ENCODE measurements around the gene RAB18. TPM values are rescaled to one million over a fixed set of nuclear protein-coding genes. Genes with fewer than 3 reads are reported as not detected.
"Not testable (repeated sequence)": the region's sequence is repeated elsewhere in the genome, so short reads cannot be mapped to it uniquely, and the experiment has no call there.

RAB18 gene
- total RNA-seq, 2 donors from 2014 or later = 110 to 114 TPM

DNA sequence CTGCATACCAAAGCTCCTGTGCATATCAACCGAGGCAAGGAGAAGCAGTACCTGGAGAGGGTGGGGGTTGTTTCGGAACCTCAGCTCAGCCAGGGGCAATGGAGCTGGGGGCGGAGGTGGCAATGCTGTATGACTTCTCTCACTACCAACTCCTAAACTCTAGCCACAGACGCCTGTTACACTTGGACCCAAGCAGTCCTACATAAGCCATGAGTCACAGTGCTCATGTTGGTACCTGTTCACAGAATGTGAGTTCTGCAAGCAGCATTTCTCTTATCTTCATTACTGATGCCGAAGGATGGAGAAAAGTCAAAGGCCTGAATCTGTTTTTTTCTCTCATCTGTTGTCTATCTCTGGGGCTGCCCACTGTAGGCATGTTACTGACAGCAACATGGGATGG, 3.2 kb upstream of the RAB18 start:
- no peak for ATAC-seq
- DNase-seq = no peak
- intact Hi-C loops (cut with DNase I, micrococcal nuclease) = no loop called here

- ATAC-seq (peak; percentile 12), DNase-seq (no peak)
- intact Hi-C loops (cut with DNase I, micrococcal nuclease) = no loop called here
Observed at GRCh38 chr10:27503498-27504006, 552 bp upstream of the RAB18 start.

DNA sequence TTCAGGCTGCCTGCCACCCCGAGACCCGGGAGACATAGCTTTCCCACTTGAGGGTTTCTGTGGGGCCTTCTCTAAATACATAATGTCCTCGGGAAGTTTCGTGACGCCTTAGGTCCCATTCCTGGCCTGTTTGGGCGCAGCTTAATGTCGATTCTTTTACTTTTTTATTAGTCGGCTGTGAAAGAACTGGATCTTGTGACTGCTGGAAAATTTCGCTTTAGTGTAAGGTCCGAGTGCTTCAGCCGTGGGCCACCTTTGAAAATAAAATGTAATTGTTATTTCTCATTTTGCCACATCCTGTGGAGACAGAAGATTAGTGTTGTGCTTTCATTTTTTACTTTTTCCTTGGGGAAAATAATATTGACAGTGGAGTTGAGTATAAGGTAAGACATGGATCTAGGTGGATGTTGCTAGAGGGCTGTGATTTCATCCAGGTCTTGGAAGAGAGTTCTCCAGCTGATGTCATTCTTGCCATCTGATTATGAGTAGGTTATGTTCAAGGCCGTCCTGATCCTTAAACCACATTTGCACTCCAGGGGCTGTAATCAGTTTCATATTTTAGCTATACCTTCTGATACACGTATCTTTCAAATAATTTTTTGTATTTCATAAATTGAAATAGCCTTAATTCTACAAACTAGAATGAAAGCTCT, 830 bp downstream of the RAB18 start:
- intact Hi-C loops (cut with DNase I, micrococcal nuclease) = no loop called here
- peak; percentile 10 for ATAC-seq
- DNase-seq = no peak

GRCh38 chr10:27505537-27505936, 1.4 kb downstream of the RAB18 start:
- intact Hi-C loops (cut with DNase I, micrococcal nuclease); ATAC-seq; DNase-seq: not testable (repeated sequence)

- intact Hi-C loops (cut with DNase I, micrococcal nuclease) = no loop called here
- DNase-seq (no peak), ATAC-seq (no peak)
Observed at GRCh38 chr10:27506280-27506679, 2.2 kb downstream of the RAB18 start.

DNA sequence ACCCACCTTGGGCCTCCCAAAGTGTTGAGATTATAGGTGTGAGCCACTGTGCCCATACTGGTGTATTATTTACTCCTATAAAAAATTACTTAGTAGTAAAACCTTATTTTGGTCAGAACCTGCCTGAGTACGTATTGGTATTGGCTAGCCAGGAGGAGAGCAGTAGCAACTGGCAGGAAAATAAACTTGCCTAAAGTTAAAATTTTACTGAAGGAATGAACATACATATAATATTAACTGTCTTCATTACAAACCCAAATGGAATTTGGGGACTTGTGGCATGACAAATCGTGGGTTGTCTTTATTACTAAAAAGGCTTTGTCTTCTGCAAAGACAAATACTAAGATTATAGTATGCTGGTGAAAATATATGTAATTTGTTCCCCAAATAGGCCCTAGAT, 8.4 kb downstream of the RAB18 start:
- DNase-seq (no peak), ATAC-seq (no peak)
- intact Hi-C loops (cut with DNase I, micrococcal nuclease) = no loop called here

- ATAC-seq (no peak), DNase-seq (no peak)
- intact Hi-C loops (cut with DNase I, micrococcal nuclease) = no loop called here
Observed at GRCh38 chr10:27513451-27514191, 9.5 kb downstream of the RAB18 start.

- intact Hi-C loops (cut with DNase I, micrococcal nuclease) = no loop called here
- DNase-seq = no peak
- ATAC-seq = no peak
Observed at GRCh38 chr10:27514243-27514642, 10.1 kb downstream of the RAB18 start.

- ATAC-seq (no peak), DNase-seq (no peak)
- intact Hi-C loops (cut with DNase I, micrococcal nuclease) = no loop called here
Observed at GRCh38 chr10:27518261-27518660, 14.2 kb downstream of the RAB18 start.

DNA sequence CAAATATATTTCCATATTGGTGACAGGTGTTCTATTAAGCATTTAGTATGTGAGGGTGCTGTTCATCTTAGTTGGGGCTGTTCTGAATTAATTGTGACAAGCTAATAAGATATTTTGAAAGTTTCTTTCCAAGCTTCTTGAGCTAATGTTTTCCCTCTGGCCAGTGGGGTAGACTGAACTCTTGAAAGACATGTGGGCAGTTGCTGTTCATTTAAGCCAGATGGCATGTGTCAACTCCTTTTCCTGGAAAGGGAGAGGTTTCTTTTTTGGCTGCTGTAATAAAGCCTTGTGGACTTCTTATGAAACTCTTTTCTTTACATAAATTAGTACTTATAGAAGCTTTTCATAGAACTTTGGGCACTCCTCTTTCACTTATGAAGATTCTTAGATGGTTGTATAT, 21.7 kb downstream of the RAB18 start:
- DNase-seq (no peak), ATAC-seq (no peak)
- intact Hi-C loops (cut with DNase I, micrococcal nuclease) = no loop called here

DNA sequence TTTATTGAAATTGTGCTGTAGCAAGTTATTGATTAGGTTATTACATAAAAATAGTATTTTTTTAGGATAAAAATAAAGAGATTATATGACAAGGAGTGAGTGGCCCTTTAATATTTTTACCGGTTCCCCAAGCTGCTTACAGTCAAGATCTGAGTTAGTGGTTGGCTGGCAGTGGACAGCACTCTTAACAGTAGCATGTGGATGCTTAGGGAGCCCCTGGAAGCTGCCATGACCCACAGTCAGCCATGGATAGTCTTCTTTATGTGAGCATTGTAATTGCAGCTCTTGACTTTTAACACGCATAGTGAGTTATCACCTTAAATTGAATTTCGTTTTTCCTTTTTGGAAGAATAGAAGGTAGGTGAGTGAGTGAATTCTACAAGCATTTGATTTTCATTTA, 22.1 kb downstream of the RAB18 start:
- ATAC-seq (no peak), DNase-seq (no peak)
- intact Hi-C loops (cut with DNase I, micrococcal nuclease) = no loop called here

- DNase-seq (no peak), ATAC-seq (no peak)
- intact Hi-C loops (cut with DNase I, micrococcal nuclease) = no loop called here
Observed at GRCh38 chr10:27527666-27528295, 23.7 kb downstream of the RAB18 start.

DNA sequence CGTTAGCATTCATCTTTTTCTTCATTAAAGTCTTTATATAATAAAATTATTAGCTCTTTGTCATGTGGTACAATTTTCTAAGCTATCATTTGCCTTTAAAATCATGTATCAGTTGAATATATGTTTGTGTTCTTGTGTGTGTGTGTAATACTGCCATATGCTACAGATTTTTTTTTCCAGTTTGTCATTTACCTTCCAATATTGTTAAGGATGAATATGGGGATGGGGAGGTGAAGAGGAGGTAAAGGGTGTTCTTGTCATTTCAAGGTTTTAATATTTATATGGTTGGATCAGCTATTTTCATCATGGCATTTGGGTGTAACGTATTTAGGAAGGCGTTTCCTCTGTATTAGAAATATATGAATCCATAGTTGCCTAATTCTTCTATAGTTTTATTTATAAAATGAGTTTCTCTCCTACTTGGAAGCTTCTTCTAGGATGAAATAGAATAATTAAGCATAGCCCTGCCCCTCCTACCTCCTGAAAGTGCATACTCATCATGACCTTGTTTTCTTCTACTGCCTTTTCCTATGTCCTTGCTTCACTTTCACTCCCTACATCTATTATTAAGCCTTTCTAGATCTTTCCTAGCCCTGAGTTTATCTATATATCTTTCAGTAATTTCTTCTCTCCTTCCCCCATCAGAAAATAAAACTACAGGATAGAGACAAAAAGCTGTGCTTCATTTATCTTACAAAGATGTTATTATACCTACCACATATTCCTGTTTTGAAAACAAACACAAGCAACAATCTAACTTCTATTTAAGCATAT, 25.1 kb downstream of the RAB18 start:
- DNase-seq (no peak), ATAC-seq (no peak)
- intact Hi-C loops (cut with DNase I, micrococcal nuclease) = no loop called here

GRCh38 chr10:27530477-27530876, 26.4 kb downstream of the RAB18 start:
- no peak for ATAC-seq

GRCh38 chr10:27531336-27531847, 27.3 kb downstream of the RAB18 start:
- ATAC-seq (no peak), DNase-seq (no peak)
- intact Hi-C loops (cut with DNase I, micrococcal nuclease) = no loop called here

More at GRCh38 chr10:27530477-27530876, 26.4 kb downstream of the RAB18 start:
- intact Hi-C loops (cut with DNase I, micrococcal nuclease) = no loop called here
- no peak for DNase-seq

GRCh38 chr10:27534161-27534700, 30.1 kb downstream of the RAB18 start:
- ATAC-seq = no peak
- intact Hi-C loops (cut with DNase I, micrococcal nuclease) = no loop called here
- no peak for DNase-seq

DNA sequence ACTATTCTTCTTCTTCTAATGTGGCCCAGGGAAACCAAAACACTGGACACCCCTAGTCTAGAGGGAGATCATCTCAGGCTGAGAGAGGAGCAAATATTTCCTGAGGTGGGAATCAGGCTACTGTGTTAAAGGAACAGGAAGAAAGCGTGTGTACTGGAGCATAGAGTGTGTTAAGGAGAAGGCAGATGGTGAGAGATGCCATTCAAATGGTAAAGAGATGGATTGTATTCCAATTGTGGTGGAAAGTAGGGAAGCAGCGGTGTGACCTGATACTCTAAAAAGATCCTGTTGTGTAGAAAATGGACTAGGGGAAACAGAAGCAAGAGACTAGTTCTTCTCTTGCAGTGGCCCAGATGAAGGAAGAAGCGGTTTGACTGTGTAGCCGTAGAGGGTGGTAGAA, 31.2 kb downstream of the RAB18 start:
- intact Hi-C loops (cut with DNase I, micrococcal nuclease) = no loop called here
- ATAC-seq (no peak), DNase-seq (no peak)

- DNase-seq = no peak
- intact Hi-C loops (cut with DNase I, micrococcal nuclease) = no loop called here
- ATAC-seq = no peak
Observed at GRCh38 chr10:27536437-27536836, 32.3 kb downstream of the RAB18 start.

GRCh38 chr10:27537166-27537565, 33.1 kb downstream of the RAB18 start:
- no peak for DNase-seq
- ATAC-seq = no peak
- intact Hi-C loops (cut with DNase I, micrococcal nuclease) = no loop called here

Data from left colon (tissue), 2 donors.